ENCODE measurements around the gene ATP2C2.

ATP2C2 gene

DNA sequence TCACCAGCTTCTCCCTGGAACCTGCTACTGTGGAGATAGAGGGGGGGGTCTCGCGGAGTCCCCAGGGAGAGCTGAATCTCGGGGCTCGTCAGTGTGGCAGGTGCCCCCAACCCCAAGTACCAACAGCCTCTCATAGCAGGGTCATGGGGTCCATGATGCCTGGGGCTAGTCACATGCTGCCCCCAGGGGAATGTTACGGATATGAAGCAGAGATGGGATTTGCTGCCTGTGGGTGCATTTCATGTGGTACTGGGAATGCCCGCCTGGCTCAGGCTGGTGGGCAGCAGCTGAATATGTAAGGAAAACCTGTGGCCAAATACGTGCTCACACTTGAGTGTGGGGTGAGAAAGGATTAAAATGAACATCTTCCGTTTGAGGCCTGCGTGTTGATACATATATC lies 86.7 kb downstream of the ATP2C2 start:
- DNase-seq: no peak

GRCh38 chr16:84458606-84459532 lies 90.5 kb downstream of the ATP2C2 start:
- no peak for DNase-seq

- DNase-seq: no peak
Measured at GRCh38 chr16:84459533-84459894, 91.2 kb downstream of the ATP2C2 start.

DNA sequence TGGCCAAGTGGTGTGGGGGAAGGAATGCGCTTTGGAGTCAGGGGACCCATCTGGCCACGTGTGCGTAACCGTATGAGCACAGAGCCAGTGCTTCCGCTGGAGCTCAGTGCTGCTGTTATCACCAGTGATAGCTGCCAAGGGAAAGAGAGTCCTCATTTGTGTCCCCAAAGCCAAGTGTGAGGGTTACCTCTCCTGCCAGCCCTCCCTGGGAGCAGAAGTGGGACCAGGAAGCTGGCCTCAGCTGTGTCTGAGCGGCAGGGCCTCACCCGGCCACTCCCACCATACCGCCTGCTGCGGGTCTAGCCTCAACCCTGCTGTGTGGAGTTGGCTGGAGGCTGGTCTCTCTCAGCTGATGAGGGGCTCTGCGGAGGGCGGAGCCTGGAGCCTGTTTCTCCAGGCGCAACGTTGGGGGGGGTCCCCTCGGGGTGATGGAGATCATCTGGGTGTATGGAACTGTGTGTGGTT lies 91.6 kb downstream of the ATP2C2 start:
- no peak for DNase-seq

DNA sequence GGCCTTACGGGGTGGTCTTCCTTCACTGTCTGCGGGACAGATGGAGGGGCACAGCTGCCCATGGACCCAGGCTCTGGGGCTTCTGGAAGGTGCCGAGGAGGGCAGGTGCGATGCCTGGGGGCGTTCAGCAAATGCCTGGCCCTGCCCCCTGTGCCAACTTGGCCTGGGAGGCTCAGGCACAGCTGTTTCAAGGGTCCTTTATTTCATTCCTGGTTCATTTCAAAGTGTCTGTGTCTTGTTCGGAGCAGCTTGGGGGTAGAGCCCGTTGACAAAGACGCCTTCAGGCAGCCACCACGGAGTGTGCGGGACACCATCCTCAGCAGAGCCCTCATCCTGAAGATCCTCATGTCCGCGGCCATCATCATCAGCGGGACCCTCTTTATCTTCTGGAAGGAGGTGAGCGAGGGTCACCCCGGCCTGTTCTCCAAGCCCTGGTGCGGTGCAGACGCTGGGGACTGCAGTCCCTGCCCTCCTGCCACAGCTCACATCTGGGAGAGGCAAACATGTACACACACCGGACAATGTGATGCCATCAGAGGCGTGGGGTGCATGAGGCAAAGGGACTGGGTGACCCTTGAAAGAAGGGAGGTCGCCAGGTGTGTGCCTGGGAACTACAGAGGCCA lies 92.2 kb downstream of the ATP2C2 start:
- DNase-seq: no peak

- no peak for DNase-seq
Measured at GRCh38 chr16:84461029-84461412, 92.7 kb downstream of the ATP2C2 start.

DNA sequence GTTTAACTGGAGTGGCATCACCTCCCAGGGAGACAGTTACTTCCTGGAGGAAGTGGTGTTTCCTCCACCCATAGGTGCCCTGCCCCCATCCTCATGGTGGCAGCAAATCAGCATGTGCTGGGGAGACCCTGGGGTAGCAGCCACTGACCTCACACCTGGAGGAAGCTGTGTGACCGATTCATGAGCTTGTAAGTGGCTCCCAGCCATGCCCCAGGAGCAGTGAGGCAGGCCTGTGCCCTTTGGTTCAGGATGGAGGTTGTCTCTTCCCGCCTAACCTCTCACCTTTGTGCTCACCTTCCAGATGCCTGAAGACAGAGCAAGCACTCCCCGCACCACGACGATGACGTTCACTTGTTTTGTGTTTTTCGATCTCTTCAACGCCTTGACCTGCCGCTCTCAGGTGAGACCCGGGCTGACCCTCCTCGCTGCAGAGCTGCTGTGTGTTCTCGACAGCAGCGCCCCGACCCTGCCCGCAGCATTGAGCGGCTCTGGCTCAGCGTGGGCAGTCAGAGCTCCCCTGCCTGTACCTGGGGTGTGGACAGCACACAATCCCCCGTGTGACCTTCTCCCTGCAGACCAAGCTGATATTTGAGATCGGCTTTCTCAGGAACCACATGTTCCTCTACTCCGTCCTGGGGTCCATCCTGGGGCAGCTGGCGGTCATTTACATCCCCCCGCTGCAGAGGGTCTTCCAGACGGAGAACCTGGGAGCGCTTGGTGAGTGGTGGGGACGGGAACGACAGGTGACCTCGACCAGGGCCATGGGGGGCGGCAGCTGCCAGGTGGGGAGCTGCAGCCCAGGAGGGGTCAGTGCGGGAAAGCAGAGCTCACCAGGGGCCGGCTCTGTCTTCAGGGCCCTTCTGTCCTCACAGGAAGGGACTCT lies 93.3 kb downstream of the ATP2C2 start:
- DNase-seq: no peak

GRCh38 chr16:84462296-84463210 lies 94.2 kb downstream of the ATP2C2 start:
- no peak for DNase-seq

- DNase-seq: no peak
Measured at GRCh38 chr16:84463221-84463620, 94.9 kb downstream of the ATP2C2 start.

- DNase-seq: no peak
Measured at GRCh38 chr16:84464116-84464515, 95.8 kb downstream of the ATP2C2 start.

- no peak for DNase-seq
Measured at GRCh38 chr16:84465154-84465553, 96.8 kb downstream of the ATP2C2 start.

- no peak for DNase-seq
Measured at GRCh38 chr16:84466692-84467091, 98.4 kb downstream of the ATP2C2 start.

DNA sequence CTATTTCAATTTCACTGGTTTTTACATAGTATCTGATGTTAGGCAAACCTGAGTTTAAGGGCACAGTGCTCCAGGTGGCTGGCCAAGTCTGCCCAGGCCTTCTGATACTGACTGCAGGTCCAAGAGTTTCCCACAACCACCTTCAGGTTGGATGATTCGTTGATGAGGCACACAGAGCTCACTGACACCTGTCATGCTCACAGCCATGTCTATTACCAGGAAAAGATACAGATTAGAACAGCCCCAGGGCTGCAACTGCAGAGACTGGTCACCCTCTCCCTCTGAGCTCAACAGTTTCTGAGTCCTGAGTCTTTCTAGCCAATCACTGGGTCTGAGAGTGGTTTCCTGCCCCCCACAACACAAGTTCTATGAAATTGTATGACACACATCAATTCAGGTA lies 98.9 kb downstream of the ATP2C2 start:
- no peak for DNase-seq

- DNase-seq: no peak
Measured at GRCh38 chr16:84467709-84468108, 99.4 kb downstream of the ATP2C2 start.

- DNase-seq: no peak
Measured at GRCh38 chr16:84471316-84471715, 103.0 kb downstream of the ATP2C2 start.

DNA sequence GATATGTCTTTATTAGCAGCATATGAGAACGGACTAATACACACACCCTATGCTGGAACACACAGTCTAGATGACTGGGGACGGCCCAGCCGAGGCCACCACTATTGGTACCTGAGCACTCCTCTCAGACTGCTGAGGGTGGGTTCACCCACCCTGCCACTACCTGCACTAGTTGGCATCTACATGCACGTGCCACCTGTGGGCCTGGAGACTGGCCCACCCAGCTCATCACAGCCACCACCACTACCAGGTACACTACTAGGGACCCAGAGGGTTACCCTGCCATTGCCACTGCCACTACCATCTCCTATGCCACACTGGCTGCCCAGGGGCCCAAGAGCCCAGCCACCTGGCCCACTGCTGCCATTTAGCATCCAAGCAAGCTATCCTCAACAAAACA lies 103.6 kb downstream of the ATP2C2 start:
- DNase-seq: no peak

DNA sequence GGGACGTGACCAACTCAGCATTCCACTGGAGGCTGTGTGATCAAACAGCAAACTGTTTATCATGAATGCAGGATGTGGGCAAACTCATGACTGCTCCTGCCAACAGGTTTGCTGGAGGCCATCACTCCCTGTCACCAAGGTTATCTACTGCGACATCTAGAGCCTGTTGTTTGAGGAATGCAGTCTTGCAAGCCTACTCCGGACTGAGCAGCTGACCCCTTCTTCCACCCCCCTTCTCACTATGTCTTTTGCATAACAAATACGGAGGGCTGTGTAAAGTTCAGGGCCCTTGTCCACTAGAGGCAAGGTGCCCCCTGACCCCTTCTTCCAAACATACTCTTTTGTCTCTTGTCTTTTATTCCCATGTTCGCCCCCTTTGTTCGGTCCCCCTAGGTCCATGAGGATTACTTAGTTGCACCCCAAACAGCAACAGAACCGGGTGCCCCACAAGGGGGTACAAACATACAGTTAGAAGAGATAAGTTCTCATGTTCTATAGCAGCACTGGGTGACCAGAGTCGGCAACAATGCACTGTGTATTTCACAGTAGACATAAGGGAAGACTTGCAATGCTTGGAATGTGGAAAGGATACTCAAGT lies 107.4 kb downstream of the ATP2C2 start:
- DNase-seq: no peak

DNA sequence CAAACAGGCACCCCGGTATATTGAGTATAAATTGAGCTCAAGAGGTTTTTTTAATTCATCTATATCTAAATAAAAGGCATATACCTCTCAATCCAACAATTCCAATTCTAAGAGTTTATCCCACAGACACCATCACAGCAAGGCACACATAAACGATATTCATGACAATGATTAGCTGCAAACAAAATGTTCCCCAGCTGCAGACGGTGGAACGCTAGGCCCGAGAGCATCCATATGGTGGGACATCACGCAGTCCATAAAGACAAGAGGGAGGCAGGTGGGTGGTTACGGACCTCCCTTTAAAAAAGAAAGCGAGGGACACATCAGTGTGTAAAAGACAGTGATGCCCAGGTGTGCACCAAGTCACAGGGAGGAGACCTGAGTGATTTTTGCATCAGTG lies 108.1 kb downstream of the ATP2C2 start:
- no peak for DNase-seq

DNA sequence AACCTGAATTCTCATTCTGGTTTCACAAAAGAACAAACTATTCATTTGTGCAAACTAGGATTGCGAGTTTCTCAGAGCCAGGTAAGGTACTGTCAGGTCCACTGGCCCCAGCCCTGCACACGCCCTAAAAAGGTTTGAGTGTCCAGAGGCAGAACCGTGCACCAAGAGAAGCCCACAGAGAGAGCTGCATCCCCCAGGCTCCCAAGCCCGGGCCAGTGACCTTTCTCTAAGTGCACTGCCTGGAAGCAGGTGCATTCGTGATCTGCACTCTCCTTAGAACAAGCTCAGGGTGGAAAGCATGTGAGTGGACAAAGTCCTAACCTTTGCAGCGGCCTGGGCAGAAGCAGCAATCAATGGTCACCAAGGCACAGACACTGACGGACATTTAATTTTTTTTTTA lies 109.3 kb downstream of the ATP2C2 start:
- no peak for DNase-seq

DNA sequence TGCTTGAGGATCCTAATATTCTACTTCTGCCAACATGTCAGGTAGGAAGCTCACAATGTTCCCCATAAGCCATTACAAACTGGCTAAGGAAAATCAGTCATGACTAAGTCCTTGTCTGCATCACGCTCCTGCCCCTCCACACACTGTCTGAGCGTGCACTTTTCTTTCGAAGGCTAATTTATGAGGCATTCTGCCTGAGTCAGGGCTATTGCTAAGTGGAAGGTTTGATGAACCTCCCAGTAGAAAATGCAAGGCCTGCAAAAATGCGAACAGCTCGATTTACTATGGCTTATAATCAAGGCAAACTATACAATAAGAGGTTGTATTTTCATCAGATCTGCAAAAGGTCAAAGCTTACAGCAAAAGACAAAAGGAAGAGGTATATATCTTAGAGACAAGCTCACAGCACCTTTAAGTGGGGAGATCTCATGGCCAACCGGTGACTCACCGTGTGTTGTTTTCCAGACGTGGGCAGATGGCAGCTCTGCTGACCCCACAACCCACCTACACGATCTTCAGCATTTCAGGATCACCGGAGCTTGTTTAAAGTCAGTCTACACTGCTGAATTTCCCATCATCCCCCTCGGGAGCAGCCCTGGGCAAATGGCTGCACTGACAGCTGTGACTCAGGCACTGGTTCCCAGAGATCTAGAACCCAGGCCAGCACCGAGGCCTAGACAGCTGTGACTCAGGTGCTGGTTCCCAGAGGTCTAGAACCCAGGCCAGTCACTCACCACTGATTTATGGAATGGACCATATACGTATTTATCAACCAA lies 110.0 kb downstream of the ATP2C2 start:
- DNase-seq: peak; percentile 2

Data from suppressor macrophage treated with lipopolysaccharide for 4 hours (primary cell).